Pons (tissue), 1 donor: Measurements from ENCODE around the gene ATP8B4.
"Not testable (repeated sequence)": the region's sequence is repeated elsewhere in the genome, so short reads cannot be mapped to it uniquely, and the experiment has no call there.

Experiments
- DNase-seq: peaks from one replicate; pipeline ENCODE4 v3.0.0-alpha.2; 2016; ENCODE audit warnings: low spot score

The ATP8B4 gene

DNA sequence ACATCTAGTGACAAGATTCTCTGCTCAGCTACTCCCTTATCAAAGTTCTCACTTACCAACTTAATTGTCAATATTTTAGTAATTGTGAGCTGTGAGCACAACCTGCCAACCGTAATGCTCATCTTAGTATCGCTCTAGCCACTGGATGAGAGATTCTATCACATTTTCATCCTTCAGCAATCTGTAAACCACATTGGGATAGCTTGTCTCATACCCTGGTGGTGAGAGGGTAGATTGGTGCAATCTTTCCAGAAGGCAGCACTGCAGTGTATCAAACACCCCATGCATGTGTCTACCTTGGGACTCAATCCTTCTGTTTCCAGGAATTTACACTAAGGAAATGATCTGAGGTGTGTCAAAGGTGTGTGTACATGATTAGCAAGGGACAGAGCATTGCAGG lies 18.9 kb upstream of the ATP8B4 start:
- DNase-seq, result no peak

- DNase-seq, result no peak
These were observed 18.3 kb upstream of the ATP8B4 start for GRCh38 chr15:50137330-50137761.

GRCh38 chr15:50135031-50135551 lies 16.1 kb upstream of the ATP8B4 start:
- no peak for DNase-seq

DNA sequence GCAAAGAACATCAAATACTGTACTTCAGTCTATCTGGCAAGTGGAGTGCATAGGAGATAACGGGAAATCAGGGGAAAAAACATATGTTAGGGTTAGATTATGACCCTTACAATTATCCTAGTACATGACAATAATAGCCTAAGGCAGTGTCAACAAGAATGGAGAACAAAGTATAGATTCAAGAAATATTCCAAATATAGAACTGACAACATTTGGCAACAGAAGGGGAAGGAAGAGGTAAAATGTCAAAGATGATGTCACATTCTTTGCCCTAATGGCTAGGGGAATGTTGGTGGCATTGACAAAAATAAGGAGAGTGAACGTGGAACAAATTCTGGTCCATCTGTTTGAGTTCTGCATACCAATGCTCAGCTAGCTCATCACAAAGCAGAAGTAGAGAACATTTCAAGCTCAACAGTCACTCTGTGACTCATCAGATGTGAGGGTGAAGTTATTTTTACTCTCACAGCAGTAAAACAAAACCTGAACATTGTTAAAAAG lies 15.5 kb upstream of the ATP8B4 start:
- peak; percentile 81 for DNase-seq

DNA sequence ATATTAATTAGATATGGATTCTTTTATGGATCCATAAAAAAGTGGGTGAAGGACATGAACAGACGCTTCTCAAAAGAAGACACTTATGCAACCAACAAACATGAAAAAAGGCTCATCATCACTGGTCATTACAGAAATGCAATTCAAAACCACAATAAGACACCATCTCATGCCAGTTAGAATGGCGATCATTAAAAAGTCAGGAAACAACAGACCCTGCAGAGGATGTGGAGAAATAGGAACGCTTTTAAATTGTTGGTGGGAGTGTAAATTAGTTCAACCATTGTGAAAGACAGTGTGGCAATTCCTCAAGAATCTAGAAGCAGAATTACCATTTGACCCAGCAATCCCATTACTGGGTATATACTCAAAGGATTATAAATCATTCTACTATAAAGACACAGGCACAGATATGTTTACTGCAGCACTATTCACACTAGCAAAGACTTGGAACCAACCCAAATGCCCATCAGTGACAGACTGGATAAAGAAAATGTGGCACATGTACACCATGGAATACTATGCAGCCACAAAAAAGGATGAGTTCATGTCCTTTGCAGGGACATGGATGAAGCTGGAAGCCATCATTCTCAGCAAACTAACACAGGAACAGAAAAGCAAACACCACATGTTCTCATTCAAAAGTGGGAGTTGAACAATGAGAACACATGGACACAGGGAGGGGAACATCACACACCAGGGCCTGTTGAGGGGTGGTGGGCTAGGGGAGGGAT lies 13.4 kb upstream of the ATP8B4 start:
- DNase-seq, result not testable (repeated sequence)

DNA sequence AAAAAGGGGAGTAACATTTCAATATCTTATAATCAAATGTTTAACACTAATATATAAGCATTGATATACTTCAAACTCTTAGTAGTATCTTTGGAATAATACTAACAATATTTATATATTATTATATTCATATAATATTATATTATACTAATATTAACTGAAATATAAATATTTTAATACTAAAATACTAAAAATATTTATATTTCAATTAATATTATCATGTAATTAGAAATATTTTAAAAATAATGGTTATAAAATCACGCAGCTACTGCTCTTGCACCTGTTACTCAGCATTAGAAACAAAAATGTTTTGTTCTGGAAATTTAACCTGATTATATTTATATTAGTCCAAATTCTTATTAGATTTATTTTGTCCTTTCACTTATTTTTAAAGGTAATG lies 12.6 kb upstream of the ATP8B4 start:
- DNase-seq, result no peak

DNA sequence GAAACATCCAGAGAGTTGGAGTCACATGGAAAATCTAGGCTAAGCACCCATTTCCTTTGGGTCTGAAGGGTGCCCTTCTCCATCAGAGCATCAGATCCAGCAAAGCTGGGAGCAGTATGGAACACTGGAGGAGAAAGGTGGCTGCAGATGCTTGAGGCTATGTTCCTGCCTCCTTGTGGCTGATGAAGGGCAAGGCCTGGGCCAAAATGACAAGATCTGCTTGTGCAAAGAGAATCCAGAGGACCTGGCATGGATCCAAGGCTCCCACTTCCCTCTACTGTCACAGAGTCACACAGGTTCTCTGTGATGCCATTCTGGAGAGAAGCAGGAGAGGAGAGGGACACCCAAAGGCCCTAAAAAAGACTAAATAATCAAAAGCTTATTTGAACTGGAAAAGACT lies 9.2 kb upstream of the ATP8B4 start:
- DNase-seq, result peak; percentile 74

GRCh38 chr15:50127255-50127777 lies 8.3 kb upstream of the ATP8B4 start:
- DNase-seq, result no peak

GRCh38 chr15:50126072-50126471 lies 7.0 kb upstream of the ATP8B4 start:
- no peak for DNase-seq

GRCh38 chr15:50124631-50125030 lies 5.6 kb upstream of the ATP8B4 start:
- no peak for DNase-seq

DNA sequence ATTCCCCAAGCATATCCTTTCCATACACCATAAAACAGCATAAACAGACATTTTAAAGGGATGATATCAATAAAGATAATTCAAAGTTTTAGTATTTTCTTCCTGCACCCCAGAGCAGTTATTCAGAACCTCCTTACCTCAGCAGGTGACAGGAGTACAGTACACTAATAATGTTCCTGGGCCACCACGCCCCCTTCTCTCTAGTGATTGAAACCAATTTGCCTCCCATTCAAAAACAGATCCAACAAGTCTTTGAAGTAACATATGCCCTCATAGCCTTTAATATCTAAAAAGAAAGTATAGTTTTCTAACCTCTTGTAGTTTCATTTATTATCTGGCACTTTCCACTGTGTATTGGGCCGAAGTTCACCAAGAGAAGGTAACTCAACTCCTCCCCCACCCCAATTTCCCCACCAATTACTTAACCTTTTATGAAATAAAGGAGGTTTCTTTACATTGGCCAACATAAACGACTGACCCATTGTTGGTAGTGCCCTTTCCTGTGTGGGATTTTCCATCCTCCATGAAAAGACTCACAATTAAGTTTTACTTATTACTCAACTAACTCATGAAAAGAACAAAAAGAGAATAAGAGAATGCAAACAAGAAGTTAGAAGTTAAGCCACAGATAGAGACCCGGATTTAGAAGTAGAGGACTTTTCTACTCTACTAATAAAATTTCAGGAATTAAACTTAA lies 5.0 kb upstream of the ATP8B4 start:
- DNase-seq, result no peak

DNA sequence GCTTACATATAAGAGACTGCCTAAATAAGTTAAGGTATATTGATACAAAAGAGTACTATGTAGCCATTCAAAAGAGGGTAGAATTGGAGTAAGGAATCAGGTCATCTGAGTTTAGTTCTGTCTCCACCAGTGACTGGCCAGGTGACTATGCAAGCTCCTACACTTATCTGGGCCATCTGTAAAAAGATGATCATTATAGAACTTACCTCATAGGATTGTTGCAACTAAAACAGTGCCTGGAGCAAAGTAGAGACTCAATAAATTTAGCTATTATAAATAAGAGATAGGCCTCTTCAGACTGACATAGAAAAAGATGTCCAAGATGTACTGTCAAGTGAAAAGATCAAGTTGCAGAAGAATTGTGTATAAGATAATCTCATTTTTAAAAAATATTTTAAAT lies 1.7 kb upstream of the ATP8B4 start:
- DNase-seq, result no peak

- no peak for DNase-seq
These were observed 1.5 kb downstream of the ATP8B4 start for GRCh38 chr15:50117431-50118027.

GRCh38 chr15:50116477-50116876 lies 2.6 kb downstream of the ATP8B4 start:
- peak; percentile 38 for DNase-seq

GRCh38 chr15:50113992-50114780 lies 4.8 kb downstream of the ATP8B4 start:
- peak; percentile 69 for DNase-seq

DNA sequence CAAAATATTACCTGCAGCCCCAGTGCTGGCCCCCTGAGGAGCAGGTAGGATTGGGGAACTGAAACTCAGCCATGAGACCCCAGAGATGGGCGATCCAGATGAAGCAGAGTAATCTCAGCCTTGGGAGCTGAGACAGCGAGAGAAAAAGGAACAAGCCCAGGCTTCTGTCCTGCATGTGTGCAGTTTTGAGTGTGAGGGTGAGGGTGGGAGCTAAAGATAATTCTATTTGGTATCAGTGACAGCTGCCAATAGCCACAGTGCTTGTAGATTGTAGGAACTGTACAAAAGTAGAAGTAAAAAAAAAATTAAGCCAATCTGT lies 5.9 kb downstream of the ATP8B4 start:
- peak; percentile 48 for DNase-seq

DNA sequence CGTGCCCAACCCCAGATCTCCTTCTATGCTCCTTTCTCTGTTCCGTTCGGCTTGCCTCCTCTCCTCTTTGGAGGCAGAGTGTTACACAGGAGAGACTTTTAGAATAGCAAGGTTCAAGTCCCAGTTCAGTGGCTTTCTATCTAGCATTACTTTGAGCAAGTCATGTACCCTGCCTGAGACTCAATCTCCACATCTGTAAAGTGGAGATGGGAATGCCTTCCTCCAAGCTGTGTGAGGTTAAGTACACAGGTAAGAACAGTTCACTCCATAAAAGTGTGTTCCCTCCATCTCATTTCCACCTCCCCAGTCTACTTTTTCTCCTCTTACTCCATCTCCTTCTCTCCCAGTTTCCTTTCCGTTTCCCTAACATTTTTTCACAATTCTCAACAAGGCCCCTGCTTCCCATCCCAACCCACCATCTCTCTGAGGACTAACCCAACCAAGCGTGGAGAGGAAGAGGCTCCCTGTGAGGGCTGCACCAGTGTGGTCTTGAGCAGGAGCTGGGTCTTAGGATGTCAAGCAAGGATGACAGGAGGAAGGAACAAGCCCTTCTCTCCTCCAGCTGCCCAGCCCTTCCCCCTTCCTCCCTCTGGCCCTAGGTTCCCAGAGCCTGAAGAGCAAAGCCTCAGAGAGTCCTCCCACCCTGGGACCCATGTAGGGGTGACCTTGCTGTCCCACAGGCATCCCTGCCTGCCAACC lies 6.4 kb downstream of the ATP8B4 start:
- no peak for DNase-seq

DNA sequence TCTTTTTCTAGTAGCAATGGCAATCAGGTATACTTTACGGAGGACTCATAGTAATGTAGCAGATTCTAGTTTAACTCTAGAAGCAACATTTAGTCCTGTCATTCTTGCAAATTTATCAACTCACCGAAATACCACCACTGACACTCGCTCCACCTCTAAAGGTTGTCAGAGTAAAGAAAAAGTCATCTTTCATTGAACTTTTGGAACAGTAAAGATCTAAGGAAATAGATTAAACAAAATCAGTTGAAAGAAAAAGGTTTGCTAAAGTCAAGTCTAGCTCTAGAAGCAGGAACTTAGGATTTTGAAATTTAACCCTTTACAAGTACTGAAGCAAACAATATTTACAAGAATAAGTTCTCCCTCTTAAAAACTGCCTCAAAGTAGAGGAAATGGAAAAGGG lies 8.7 kb downstream of the ATP8B4 start:
- no peak for DNase-seq

DNA sequence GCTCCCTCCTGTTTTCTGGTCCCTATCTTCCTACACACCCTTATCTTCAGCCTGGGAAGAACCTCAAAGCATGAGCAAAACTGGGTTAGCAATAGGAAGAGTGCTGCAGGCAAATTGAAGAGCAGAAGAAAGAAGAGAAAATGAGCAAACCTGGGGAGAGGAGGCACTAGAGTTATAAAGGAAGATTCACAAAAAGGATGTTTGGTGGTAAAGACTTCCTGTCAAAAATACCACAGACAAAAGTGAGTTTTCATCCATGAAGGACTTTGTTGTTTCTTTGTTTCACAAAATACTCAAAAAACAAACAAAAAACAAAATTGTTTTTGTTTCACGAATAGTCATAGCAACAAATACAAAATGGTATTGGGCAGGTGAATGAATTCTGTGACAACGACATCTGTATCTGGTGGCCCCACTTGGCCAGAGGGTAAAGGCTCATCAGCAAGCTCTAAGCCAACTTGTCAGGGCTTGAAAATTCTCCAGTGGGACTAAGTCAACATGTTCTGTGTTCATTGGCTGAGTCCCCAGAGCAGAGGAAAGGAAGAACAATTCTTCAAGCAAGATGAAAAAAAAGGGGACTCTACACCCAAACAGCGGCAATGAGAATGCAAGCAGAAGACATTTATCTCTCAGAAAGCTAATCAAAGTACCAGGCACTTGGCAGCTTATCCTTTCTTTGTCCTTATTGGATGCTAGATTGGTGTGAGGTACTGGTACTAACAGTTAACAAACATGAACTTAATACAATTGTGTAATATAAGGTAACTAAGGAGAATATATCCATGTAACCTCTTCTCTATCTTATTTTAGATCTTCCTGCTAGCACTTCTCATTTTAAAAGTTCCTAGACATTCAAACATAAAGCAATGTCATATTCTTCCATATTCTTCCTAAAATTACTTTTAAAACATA lies 9.7 kb downstream of the ATP8B4 start:
- no peak for DNase-seq

- no peak for DNase-seq
These were observed 10.6 kb downstream of the ATP8B4 start for GRCh38 chr15:50108461-50108860.
